Osteoblast (primary cell): ENCODE data around the gene SH3RF3. TPM values are rescaled to one million over a fixed set of nuclear protein-coding genes. Genes with fewer than 3 reads are reported as not detected.

Experiments
- DNase-seq: peaks from one replicate; pipeline ENCODE4 v3.0.0; 2011; ENCODE audit warnings: low spot score, mixed read lengths; ENCODE audit not compliant: insufficient read length; ENCODE audit errors: missing footprints
- H2AFZ ChIP-seq: 2 replicates; pipeline ENCODE4 v1.6.0; 2011; ENCODE audit warnings: mild to moderate bottlenecking, low read length
- H3K27ac ChIP-seq: 2 replicates; pipeline ENCODE4 v1.5.1; 2011; ENCODE audit warnings: mild to moderate bottlenecking, low read depth, low read length, moderate library complexity
- H3K27me3 ChIP-seq: 2 replicates; pipeline ENCODE4 v1.6.0; 2012; ENCODE audit warnings: mild to moderate bottlenecking, control low read depth, inconsistent platforms, low read length, moderate library complexity; ENCODE audit not compliant: insufficient read depth
- H3K36me3 ChIP-seq: 2 replicates; pipeline ENCODE4 v1.5.1; 2011; ENCODE audit warnings: mild to moderate bottlenecking, low read length, control low read depth, moderate library complexity; ENCODE audit not compliant: insufficient read depth
- H3K4me1 ChIP-seq: 2 replicates; pipeline ENCODE4 v1.5.1; 2011; ENCODE audit warnings: mild to moderate bottlenecking, low read length, control low read depth, moderate library complexity; ENCODE audit not compliant: insufficient read depth
- H3K4me2 ChIP-seq: 2 replicates; pipeline ENCODE4 v1.6.0; 2011; ENCODE audit warnings: mild to moderate bottlenecking, low read length; ENCODE audit not compliant: insufficient read depth
- H3K4me3 ChIP-seq: fragments of 200-600 bp; sonication (generic); 3 replicates; pipeline ENCODE4 v1.5.1; 2012; ENCODE audit warnings: mild to moderate bottlenecking, low read length, inconsistent platforms; ENCODE audit not compliant: insufficient read depth
- H3K79me2 ChIP-seq: 2 replicates; pipeline ENCODE4 v1.6.0; 2012; ENCODE audit warnings: mild to moderate bottlenecking, low read length, control low read depth, inconsistent platforms; ENCODE audit not compliant: insufficient read depth
- H3K9me3 ChIP-seq: 2 replicates; pipeline ENCODE4 v1.5.1; 2011; ENCODE audit warnings: low read depth, low read length, control low read depth
- H4K20me1 ChIP-seq: 2 replicates; pipeline ENCODE4 v1.6.0; 2012; ENCODE audit warnings: mild to moderate bottlenecking, low read length, control low read depth; ENCODE audit not compliant: insufficient read depth
- CTCF ChIP-seq: IDR thresholded peaks from 2 replicates; pipeline ENCODE4 v1.5.1; 2011; ENCODE audit warnings: mild to moderate bottlenecking, low read depth, low read length, moderate library complexity; ENCODE audit errors: extremely low read depth
- total RNA-seq: library from RNA; depleted of rRNA; stranded (reverse); fragments of >200 nt; gene quantifications from 2 replicates; pipeline ENCODE4 v1.2.3, GENCODE V29; 2012

SH3RF3 gene
- total RNA-seq, 1 donor = 14.8 TPM

GRCh38 chr2:109342930-109343329 lies 213.9 kb downstream of the SH3RF3 start:
- no peak for DNase-seq

GRCh38 chr2:109343460-109343859 lies 214.5 kb downstream of the SH3RF3 start:
- TF ChIP-seq CTCF = no peak
- Histone ChIP-seq H3K4me1 (peaks cover 17% of the 10 kb centered on the region), H3K27ac (no peak overlapping the region), H2AFZ (no peak overlapping the region), H4K20me1 (peaks cover 4% of the 10 kb centered on the region), H3K36me3 (no peaks in the 10 kb centered on the region), H3K4me3 (no peak overlapping the region), H3K4me2 (no peak overlapping the region), H3K79me2 (peaks cover 68% of the 10 kb centered on the region), H3K27me3 (no peaks in the 10 kb centered on the region), H3K9me3 (no peaks in the 10 kb centered on the region)
- no peak for DNase-seq

More at GRCh38 chr2:109342930-109343329, 213.9 kb downstream of the SH3RF3 start:
- H4K20me1 ChIP-seq = peaks cover 4% of the 10 kb centered on the region
- TF ChIP-seq CTCF = no peak
- H3K9me3 ChIP-seq = no peaks in the 10 kb centered on the region
- no peak overlapping the region for H3K4me3 ChIP-seq
- peaks cover 17% of the 10 kb centered on the region for H3K4me1 ChIP-seq
- no peak overlapping the region for H3K27ac ChIP-seq
- H3K79me2 ChIP-seq = peaks cover 72% of the 10 kb centered on the region
- H3K4me2 ChIP-seq = no peak overlapping the region
- no peaks in the 10 kb centered on the region for H3K27me3 ChIP-seq
- no peak overlapping the region for H2AFZ ChIP-seq
- no peaks in the 10 kb centered on the region for H3K36me3 ChIP-seq

GRCh38 chr2:109344270-109344805 lies 215.3 kb downstream of the SH3RF3 start:
- Histone ChIP-seq H3K4me1 (peaks cover 14% of the 10 kb centered on the region), H3K79me2 (peaks cover 59% of the 10 kb centered on the region), H3K36me3 (no peaks in the 10 kb centered on the region), H3K4me2 (no peak overlapping the region), H4K20me1 (peaks cover 4% of the 10 kb centered on the region), H3K27me3 (no peaks in the 10 kb centered on the region), H3K27ac (no peak overlapping the region), H3K9me3 (no peaks in the 10 kb centered on the region), H3K4me3 (no peak overlapping the region), H2AFZ (no peak overlapping the region)
- no peak for TF ChIP-seq CTCF
- no peak for DNase-seq

- H3K36me3 ChIP-seq = no peaks in the 10 kb centered on the region
- peaks cover 59% of the 10 kb centered on the region for H3K79me2 ChIP-seq
- no peaks in the 10 kb centered on the region for H3K9me3 ChIP-seq
- TF ChIP-seq CTCF = no peak
- H3K27ac ChIP-seq = no peak overlapping the region
- H3K4me3 ChIP-seq = no peak overlapping the region
- H2AFZ ChIP-seq = no peak overlapping the region
- no peaks in the 10 kb centered on the region for H3K27me3 ChIP-seq
- no peak overlapping the region for H3K4me2 ChIP-seq
- peaks cover 11% of the 10 kb centered on the region for H3K4me1 ChIP-seq
- H4K20me1 ChIP-seq = peaks cover 4% of the 10 kb centered on the region
- no peak for DNase-seq
Measured at GRCh38 chr2:109345091-109345490, 216.1 kb downstream of the SH3RF3 start.
